Brain microvascular endothelial cell (primary cell): ENCODE results near the gene BICDL2.

Experiments
- DNase-seq: peaks from one replicate; pipeline ENCODE4 v3.0.0-alpha.2; 2020
- H3K27ac ChIP-seq: fragments of 250-450 bp; sonication (Bioruptor Pico); 2 replicates; pipeline ENCODE4 v1.5.1; 2020; ENCODE audit warnings: mild to moderate bottlenecking, moderate library complexity
- H3K27me3 ChIP-seq: fragments of 250-450 bp; sonication (Bioruptor Pico); replicated peaks from 2 replicates; pipeline ENCODE4 v1.5.1; 2020; ENCODE audit warnings: mild to moderate bottlenecking
- H3K36me3 ChIP-seq: fragments of 250-450 bp; sonication (Bioruptor Pico); replicated peaks from 2 replicates; pipeline ENCODE4 v1.5.1; 2020; ENCODE audit warnings: mild to moderate bottlenecking
- H3K4me3 ChIP-seq: 2 replicates; pipeline ENCODE4 v1.5.1; 2011; ENCODE audit warnings: low read depth, mild to moderate bottlenecking, control low read depth, low read length, moderate library complexity
- CTCF ChIP-seq: IDR thresholded peaks from 2 replicates; pipeline ENCODE4 v1.5.1; 2011; ENCODE audit warnings: low read depth, mild to moderate bottlenecking, moderate library complexity, low read length, control low read depth, inconsistent platforms; ENCODE audit errors: missing control alignments
- in situ Hi-C: cut with HindIII; loops from 2 replicates; pipeline ENCODE4 v1.10.0; 2017; ENCODE audit warnings: low sequenced_read_pairs, low pct_ligation_motif_present

BICDL2 gene

GRCh38 chr16:3014971-3015370 is 21.8 kb downstream of the BICDL2 start:
- Histone ChIP-seq H3K36me3 (no peaks in the 10 kb centered on the region), H3K27ac (no peak overlapping the region), H3K27me3 (peaks cover 33% of the 10 kb centered on the region), H3K4me3 (no peak overlapping the region)
- in situ Hi-C loops = no loop called here
- no peak for TF ChIP-seq CTCF
- no peak for DNase-seq

GRCh38 chr16:3013998-3014690 is 22.6 kb downstream of the BICDL2 start:
- in situ Hi-C loops = no loop called here
- no peak for DNase-seq
- no peak overlapping the region for H3K27ac ChIP-seq
- peaks cover 36% of the 10 kb centered on the region for H3K27me3 ChIP-seq
- no peaks in the 10 kb centered on the region for H3K36me3 ChIP-seq
- TF ChIP-seq CTCF = no peak
- no peak overlapping the region for H3K4me3 ChIP-seq

GRCh38 chr16:3013491-3013951 is 23.2 kb downstream of the BICDL2 start:
- in situ Hi-C loops = no loop called here
- no peaks in the 10 kb centered on the region for H3K36me3 ChIP-seq
- peak; percentile 10 for TF ChIP-seq CTCF
- H3K27me3 ChIP-seq = peaks cover 42% of the 10 kb centered on the region
- H3K27ac ChIP-seq = no peak overlapping the region
- DNase-seq = no peak
- H3K4me3 ChIP-seq = no peak overlapping the region

- no peak for DNase-seq
- in situ Hi-C loops = no loop called here
- no peak within 1 kb of the TSS for H3K27ac ChIP-seq
- peaks cover 46% of the 10 kb centered on the region for H3K27me3 ChIP-seq
- TF ChIP-seq CTCF = no peak
- no peak within 1 kb of the TSS for H3K4me3 ChIP-seq
- no peaks in the 10 kb centered on the region for H3K36me3 ChIP-seq
These were observed 23.8 kb downstream of the BICDL2 start, which contains the start of gene CLDN9 for GRCh38 chr16:3012828-3013420. Gene CLDN9 (plus strand): TSS chr16:3012923. CDS start chr16:3013363, 440 bp downstream.

GRCh38 chr16:3012246-3012645 is 24.5 kb downstream of the BICDL2 start:
- H3K27me3 ChIP-seq = peaks cover 53% of the 10 kb centered on the region
- H3K27ac ChIP-seq = no peak overlapping the region
- no peak for DNase-seq
- no peak for TF ChIP-seq CTCF
- no peaks in the 10 kb centered on the region for H3K36me3 ChIP-seq
- in situ Hi-C loops = no loop called here
- no peak overlapping the region for H3K4me3 ChIP-seq
